Measurements from ENCODE around the gene UNC13B.
A peak's percentile ranks its signal among the peaks of the same experiment; 100 is the strongest.

Gene UNC13B

DNA sequence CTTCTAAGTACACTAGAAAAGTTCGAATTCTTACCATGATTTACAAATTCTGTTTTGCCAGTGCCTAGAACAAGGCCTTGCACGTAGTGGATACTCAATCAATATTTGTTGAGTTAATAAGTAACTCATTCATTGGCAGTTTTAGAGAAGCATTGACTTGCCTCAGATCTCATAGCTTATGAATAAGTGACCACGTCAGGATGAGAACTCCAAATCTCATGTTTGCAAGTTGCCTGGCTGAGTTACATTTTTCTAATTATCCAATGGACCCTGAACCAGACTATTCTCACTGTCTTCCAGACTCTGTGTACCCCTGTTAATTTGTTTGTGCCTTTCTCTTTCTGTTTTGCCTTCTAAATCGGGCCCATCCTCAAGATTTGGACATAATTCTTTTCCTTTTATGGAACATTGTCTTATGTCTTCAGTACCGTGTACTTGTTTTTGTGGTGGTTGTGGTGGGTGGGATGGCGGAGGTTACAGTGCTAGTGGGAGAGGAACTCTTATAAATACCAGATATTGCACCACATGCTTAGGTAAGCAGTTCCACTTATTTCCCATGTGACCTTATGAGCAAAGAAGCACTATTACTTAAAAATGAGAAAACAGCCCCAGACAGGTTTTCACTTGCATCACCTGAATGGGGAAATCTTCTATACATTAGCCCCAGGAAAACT lies 96.3 kb downstream of the UNC13B start:
- POLR2A ChIA-PET, result interaction anchor here (2.2 kb wide), 1 partner anchor 142 kb away, joined by 8 read pairs; the partner anchor contains the start of gene ATOSB

GRCh38 chr9:35258660-35259474 lies 97.1 kb downstream of the UNC13B start:
- H3K36me3 ChIP-seq (ENCODE audit: control insufficient read depth in 2 of 2, insufficient read depth in 1 of 2, low read length in 2 of 2), result no peaks in the 10 kb centered on the region
- H3K4me1 ChIP-seq (ENCODE audit: control insufficient read depth, insufficient read depth, low read length), result no peaks in the 10 kb centered on the region
- no peaks in the 10 kb centered on the region for H3K9me3 ChIP-seq (ENCODE audit: control insufficient read depth, insufficient read depth, low read depth, low read length)
- POLR2A ChIA-PET, result interaction anchor here (2.2 kb wide), 1 partner anchor 143 kb away, joined by 8 read pairs; the partner anchor contains the start of gene ATOSB
- no peak for TF ChIP-seq WT1 (tag by site-specific recombination; IDR thresholded peaks at IDR 0.05)
- peak; percentile 56 for TF ChIP-seq ZNF654 (tag by site-specific recombination; IDR thresholded peaks at IDR 0.05; ENCODE audit: low read depth)
- 0 out of 2 replicates have a peak, but pooled peaks have one; percentile 25 for TF ChIP-seq CTCF (tag by site-specific recombination; IDR thresholded peaks at IDR 0.05)
- no peak overlapping the region for H3K4me3 ChIP-seq (ENCODE audit: low read depth, low read length)
- H3K27ac ChIP-seq (ENCODE audit: extremely low read depth, low read depth, low read length), result no peak overlapping the region
- CTCF ChIA-PET, result interaction anchor here (0.6 to 2.5 kb wide), 44 partner anchors 9 to 493 kb away, joined by 3 to 17 read pairs (median 4); partner anchors contain the start of genes DNAJB5 and UNC13B

More for the DNA sequence above, 96.3 kb downstream of the UNC13B start:
- H3K9me3 ChIP-seq (ENCODE audit: control insufficient read depth, insufficient read depth, low read depth, low read length), result no peaks in the 10 kb centered on the region
- CTCF ChIA-PET, result interaction anchor here (0.5 to 2.5 kb wide), 15 partner anchors 13 to 359 kb away, joined by 3 to 17 read pairs (median 4); no protein-coding TSS in a partner anchor
- H3K36me3 ChIP-seq (ENCODE audit: control insufficient read depth in 2 of 2, insufficient read depth in 1 of 2, low read length in 2 of 2), result no peaks in the 10 kb centered on the region
- no peaks in the 10 kb centered on the region for H3K4me1 ChIP-seq (ENCODE audit: control insufficient read depth, insufficient read depth, low read length)
- TF ChIP-seq ZBTB21 (tag by site-specific recombination; IDR thresholded peaks at IDR 0.05) (no peak), ZNF654 (tag by site-specific recombination; IDR thresholded peaks at IDR 0.05; ENCODE audit: low read depth) (no peak), GLIS2 (tag by site-specific recombination; IDR thresholded peaks at IDR 0.05) (no peak), SP3 (tag by site-specific recombination; IDR thresholded peaks at IDR 0.05) (no peak), ZBTB48 (tag by site-specific recombination; IDR thresholded peaks at IDR 0.05) (no peak), SP2 (tag by site-specific recombination; IDR thresholded peaks at IDR 0.05) (no peak), ZNF138 (tag by site-specific recombination; IDR thresholded peaks at IDR 0.05; ENCODE audit: borderline replicate concordance) (no peak), ZNF248 (tag by site-specific recombination; IDR thresholded peaks at IDR 0.05) (no peak), ZNF184 (tag by site-specific recombination; IDR thresholded peaks at IDR 0.05) (no peak), ZNF777 (tag by site-specific recombination; IDR thresholded peaks at IDR 0.05; ENCODE audit: borderline replicate concordance) (no peak), ZNF335 (tag by site-specific recombination; conservative IDR thresholded peaks at IDR 0.05) (no peak), ZNF423 (tag by site-specific recombination; IDR thresholded peaks at IDR 0.05) (no peak), SALL2 (tag by site-specific recombination; IDR thresholded peaks at IDR 0.05; ENCODE audit: borderline replicate concordance) (no peak), ZNF174 (tag by site-specific recombination; IDR thresholded peaks at IDR 0.05) (no peak), ZNF544 (tag by site-specific recombination; IDR thresholded peaks at IDR 0.05) (no peak), ZNF48 (tag by site-specific recombination; IDR thresholded peaks at IDR 0.05) (no peak), ZFHX2 (tag by site-specific recombination; conservative IDR thresholded peaks at IDR 0.05) (no peak), ZNF132 (tag by site-specific recombination; IDR thresholded peaks at IDR 0.05; ENCODE audit: borderline replicate concordance) (no peak), SCRT1 (tag by site-specific recombination; IDR thresholded peaks at IDR 0.05; ENCODE audit: borderline replicate concordance) (no peak), CTCF (tag by site-specific recombination; IDR thresholded peaks at IDR 0.05) (no peak)
- H3K4me3 ChIP-seq (ENCODE audit: low read depth, low read length), result no peak overlapping the region
- no peak overlapping the region for H3K27ac ChIP-seq (ENCODE audit: extremely low read depth, low read depth, low read length)
